Inferior parietal cortex (tissue), 1 donor: ENCODE results near the gene LIX1L.

Source experiments
- DNase-seq: peaks from one replicate; pipeline ENCODE4 v3.0.0-alpha.2; 2016; ENCODE audit errors: extremely low spot score

Gene LIX1L

GRCh38 chr1:145957443-145958319 lies at the start of gene LIX1L:
Gene LIX1L (minus strand): TSS chr1:145958017. CDS start chr1:145957927, 90 bp downstream.
- DNase-seq: peak; percentile 96

- no peak for DNase-seq
These were observed 43.9 kb upstream of the LIX1L start for GRCh38 chr1:146001709-146002108.

- DNase-seq: no peak
These were observed 41.7 kb upstream of the LIX1L start for GRCh38 chr1:145999321-146000024.

- DNase-seq: no peak
These were observed 39.9 kb upstream of the LIX1L start for GRCh38 chr1:145997718-145998023.

GRCh38 chr1:145997016-145997717 lies 39.4 kb upstream of the LIX1L start:
- no peak for DNase-seq

- peak; percentile 98 for DNase-seq
These were observed 38.7 kb upstream of the LIX1L start, which contains the start of gene TXNIP for GRCh38 chr1:145996433-145997015. Gene TXNIP (minus strand): TSS chr1:145996579. CDS start chr1:145996266, 313 bp downstream.

- no peak for DNase-seq
These were observed 38.2 kb upstream of the LIX1L start for GRCh38 chr1:145995964-145996432.

- no peak for DNase-seq
These were observed 37.5 kb upstream of the LIX1L start for GRCh38 chr1:145995148-145995881.

- DNase-seq: no peak
These were observed 36.7 kb upstream of the LIX1L start for GRCh38 chr1:145994391-145995120.

- no peak for DNase-seq
These were observed 36.0 kb upstream of the LIX1L start for GRCh38 chr1:145993618-145994390.

GRCh38 chr1:145992958-145993617 lies 35.3 kb upstream of the LIX1L start:
- no peak for DNase-seq

GRCh38 chr1:145992502-145992936 lies 34.7 kb upstream of the LIX1L start:
- no peak for DNase-seq

- DNase-seq: no peak
These were observed 34.1 kb upstream of the LIX1L start for GRCh38 chr1:145991735-145992412.

- no peak for DNase-seq
These were observed 32.5 kb upstream of the LIX1L start for GRCh38 chr1:145990249-145990855.

- no peak for DNase-seq
These were observed 31.0 kb upstream of the LIX1L start for GRCh38 chr1:145988773-145989172.

GRCh38 chr1:145987926-145988325 lies 30.1 kb upstream of the LIX1L start:
- no peak for DNase-seq

- no peak for DNase-seq
These were observed 28.7 kb upstream of the LIX1L start for GRCh38 chr1:145986551-145986950.
